HG03457 (cell line): ENCODE data around the gene SPAG16.
"Not testable (repeated sequence)": the region's sequence is repeated elsewhere in the genome, so short reads cannot be mapped to it uniquely, and the experiment has no call there.

ENCODE experiments used
- ATAC-seq: cut with Tn5 transposase; IDR thresholded peaks from one replicate; pipeline ENCODE4 v1.9.1; 2021; ENCODE audit warnings: moderate number of reproducible peaks; ENCODE audit not compliant: unreplicated experiment

Gene SPAG16

GRCh38 chr2:213688825-213689224 lies 404.6 kb downstream of the SPAG16 start:
- ATAC-seq: not testable (repeated sequence)

- ATAC-seq: no peak
These were observed 405.3 kb downstream of the SPAG16 start for GRCh38 chr2:213689585-213689984.

GRCh38 chr2:213691351-213691750 lies 407.1 kb downstream of the SPAG16 start:
- no peak for ATAC-seq

- ATAC-seq: no peak
These were observed 412.2 kb downstream of the SPAG16 start for GRCh38 chr2:213696442-213696841.

- ATAC-seq: not testable (repeated sequence)
These were observed 417.1 kb downstream of the SPAG16 start for GRCh38 chr2:213701365-213701764.

GRCh38 chr2:213703406-213704098 lies 419.3 kb downstream of the SPAG16 start:
- ATAC-seq: no peak

GRCh38 chr2:213710164-213710563 lies 425.9 kb downstream of the SPAG16 start:
- ATAC-seq: no peak

- not testable (repeated sequence) for ATAC-seq
These were observed 434.1 kb downstream of the SPAG16 start for GRCh38 chr2:213718411-213718810.

GRCh38 chr2:213722565-213722964 lies 438.3 kb downstream of the SPAG16 start:
- no peak for ATAC-seq

GRCh38 chr2:213723041-213723560 lies 438.8 kb downstream of the SPAG16 start:
- no peak for ATAC-seq

- no peak for ATAC-seq
These were observed 439.4 kb downstream of the SPAG16 start for GRCh38 chr2:213723707-213724106.

- ATAC-seq: no peak
These were observed 441.8 kb downstream of the SPAG16 start for GRCh38 chr2:213726101-213726500.

GRCh38 chr2:213733893-213734292 lies 449.6 kb downstream of the SPAG16 start:
- ATAC-seq: peak; percentile 81

- ATAC-seq: no peak
These were observed 456.2 kb downstream of the SPAG16 start for GRCh38 chr2:213740453-213740852.

GRCh38 chr2:213751446-213751845 lies 467.2 kb downstream of the SPAG16 start:
- peak; percentile 64 for ATAC-seq

GRCh38 chr2:213752575-213752974 lies 468.3 kb downstream of the SPAG16 start:
- ATAC-seq: no peak

GRCh38 chr2:213757525-213757924 lies 473.3 kb downstream of the SPAG16 start:
- no peak for ATAC-seq

- no peak for ATAC-seq
These were observed 479.1 kb downstream of the SPAG16 start for GRCh38 chr2:213763354-213763753.

- no peak for ATAC-seq
These were observed 479.7 kb downstream of the SPAG16 start for GRCh38 chr2:213763963-213764362.

- no peak for ATAC-seq
These were observed 480.6 kb downstream of the SPAG16 start for GRCh38 chr2:213764849-213765248.

- ATAC-seq: peak; percentile 31
These were observed 481.8 kb downstream of the SPAG16 start for GRCh38 chr2:213766062-213766461.

GRCh38 chr2:213766465-213766901 lies 482.2 kb downstream of the SPAG16 start:
- ATAC-seq: peak; percentile 92

GRCh38 chr2:213787869-213788268 lies 503.6 kb downstream of the SPAG16 start:
- no peak for ATAC-seq
